Femur (tissue), 1 donor: Measurements from ENCODE around the gene SLC3A2.

Experiments
- DNase-seq: peaks from one replicate; pipeline ENCODE4 v3.0.0-alpha.2; 2017

Gene SLC3A2

DNA sequence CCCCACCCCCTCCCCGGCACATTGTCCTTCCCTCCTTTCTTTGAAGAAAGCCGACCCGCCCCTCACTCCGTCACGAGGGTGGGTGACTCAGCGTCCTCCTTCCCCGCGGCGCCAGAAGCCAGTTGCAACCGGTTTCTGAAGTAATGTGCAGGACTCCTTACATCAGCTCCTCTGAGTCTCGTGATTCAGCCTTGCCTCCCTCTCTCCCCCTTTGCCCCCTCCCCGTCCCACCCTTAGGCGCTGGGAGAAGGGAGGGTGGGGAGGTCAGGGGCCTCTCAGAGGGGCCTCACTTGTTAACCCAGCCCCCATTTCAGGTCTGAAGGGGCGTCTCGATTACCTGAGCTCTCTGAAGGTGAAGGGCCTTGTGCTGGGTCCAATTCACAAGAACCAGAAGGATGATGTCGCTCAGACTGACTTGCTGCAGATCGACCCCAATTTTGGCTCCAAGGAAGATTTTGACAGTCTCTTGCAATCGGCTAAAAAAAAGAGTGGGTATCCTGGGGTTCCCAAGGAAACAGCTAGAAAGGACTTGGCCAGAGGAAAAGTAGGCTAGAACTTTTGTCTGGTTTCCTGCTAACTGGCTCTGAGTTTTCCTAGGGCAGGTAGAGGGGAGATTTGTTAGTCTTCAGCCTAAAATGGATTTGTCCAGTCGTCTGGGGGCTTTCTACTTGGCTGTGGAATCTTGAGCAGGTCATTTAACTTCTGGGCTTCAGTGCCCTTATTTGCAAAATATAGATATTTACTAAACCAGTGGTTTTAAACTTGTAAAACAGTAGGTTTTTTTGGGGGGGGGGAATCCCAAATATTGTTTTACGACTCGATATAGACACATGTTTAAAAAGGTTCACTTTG is 1.1 kb downstream of the SLC3A2 start:
- DNase-seq: peak; percentile 97

DNA sequence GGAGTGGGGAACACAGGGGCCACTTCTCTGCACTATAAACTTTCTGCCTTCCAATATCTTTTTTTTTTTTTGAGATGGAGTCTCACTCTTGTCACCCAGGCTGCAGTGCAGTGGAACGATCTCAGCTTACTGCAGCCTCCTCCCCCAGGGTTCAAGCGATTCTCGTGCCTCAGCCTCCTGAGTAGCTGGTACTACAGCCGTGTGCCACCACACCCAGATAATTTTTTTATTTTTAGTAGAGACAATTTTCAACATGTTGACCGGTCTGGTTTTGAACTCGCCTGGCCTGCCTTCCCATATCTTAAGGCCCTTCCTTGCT is 1.7 kb downstream of the SLC3A2 start:
- no peak for DNase-seq

DNA sequence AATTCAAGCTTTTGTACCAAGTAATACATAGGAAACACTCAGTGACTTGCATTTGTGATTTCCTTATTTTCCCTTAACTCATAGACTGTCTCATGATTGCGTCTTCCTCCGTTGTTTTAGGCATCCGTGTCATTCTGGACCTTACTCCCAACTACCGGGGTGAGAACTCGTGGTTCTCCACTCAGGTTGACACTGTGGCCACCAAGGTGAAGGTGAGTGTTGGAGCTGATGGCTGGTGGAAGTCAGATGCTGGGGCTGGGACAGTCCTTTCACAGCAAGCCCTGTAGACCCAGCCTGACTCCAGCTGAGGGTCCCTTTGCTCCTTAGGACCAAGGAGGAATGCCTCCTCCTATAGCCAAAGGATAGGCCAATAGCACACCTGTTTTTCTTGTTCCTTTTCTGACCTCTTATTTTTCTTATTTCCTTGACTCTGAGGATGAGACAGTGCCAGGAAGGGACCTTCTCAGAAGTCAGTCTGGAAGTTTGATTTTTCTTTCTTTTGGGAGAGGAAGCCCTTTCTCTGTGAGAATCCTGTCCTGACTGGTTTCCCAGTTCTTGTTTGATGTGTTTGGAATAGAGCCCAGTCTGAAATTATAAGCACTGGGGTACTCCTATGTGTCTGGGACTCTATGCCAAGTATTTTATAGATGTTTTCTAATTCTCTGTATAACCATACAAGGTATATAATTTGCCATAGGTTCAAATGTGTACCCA is 2.2 kb downstream of the SLC3A2 start:
- DNase-seq: no peak

GRCh38 chr11:62883673-62884072 is 3.0 kb downstream of the SLC3A2 start:
- DNase-seq: no peak

GRCh38 chr11:62885137-62885750 is 4.5 kb downstream of the SLC3A2 start:
- no peak for DNase-seq

DNA sequence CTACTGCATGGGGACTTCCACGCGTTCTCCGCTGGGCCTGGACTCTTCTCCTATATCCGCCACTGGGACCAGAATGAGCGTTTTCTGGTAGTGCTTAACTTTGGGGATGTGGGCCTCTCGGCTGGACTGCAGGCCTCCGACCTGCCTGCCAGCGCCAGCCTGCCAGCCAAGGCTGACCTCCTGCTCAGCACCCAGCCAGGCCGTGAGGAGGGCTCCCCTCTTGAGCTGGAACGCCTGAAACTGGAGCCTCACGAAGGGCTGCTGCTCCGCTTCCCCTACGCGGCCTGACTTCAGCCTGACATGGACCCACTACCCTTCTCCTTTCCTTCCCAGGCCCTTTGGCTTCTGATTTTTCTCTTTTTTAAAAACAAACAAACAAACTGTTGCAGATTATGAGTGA is 7.7 kb downstream of the SLC3A2 start:
- DNase-seq: no peak

DNA sequence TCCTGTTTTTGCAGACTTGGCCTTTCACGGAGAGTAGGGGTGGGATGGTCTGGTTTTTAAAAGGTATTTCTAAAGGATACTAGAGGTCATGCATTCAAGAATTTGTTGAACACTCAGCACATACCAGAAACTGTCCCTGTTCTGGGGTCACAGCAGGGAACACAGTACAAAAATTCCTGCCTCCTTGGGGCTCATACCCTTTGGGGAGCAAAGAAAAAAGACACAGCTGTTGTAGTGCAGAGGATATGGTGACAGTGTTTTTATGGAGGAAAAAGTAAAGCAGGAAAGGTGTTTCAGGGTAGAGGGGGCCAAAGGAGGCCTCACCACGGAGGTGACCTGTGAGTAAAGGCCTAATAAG is 8.4 kb downstream of the SLC3A2 start:
- DNase-seq: no peak

GRCh38 chr11:62889484-62890437 is 9.1 kb downstream of the SLC3A2 start:
- no peak for DNase-seq

DNA sequence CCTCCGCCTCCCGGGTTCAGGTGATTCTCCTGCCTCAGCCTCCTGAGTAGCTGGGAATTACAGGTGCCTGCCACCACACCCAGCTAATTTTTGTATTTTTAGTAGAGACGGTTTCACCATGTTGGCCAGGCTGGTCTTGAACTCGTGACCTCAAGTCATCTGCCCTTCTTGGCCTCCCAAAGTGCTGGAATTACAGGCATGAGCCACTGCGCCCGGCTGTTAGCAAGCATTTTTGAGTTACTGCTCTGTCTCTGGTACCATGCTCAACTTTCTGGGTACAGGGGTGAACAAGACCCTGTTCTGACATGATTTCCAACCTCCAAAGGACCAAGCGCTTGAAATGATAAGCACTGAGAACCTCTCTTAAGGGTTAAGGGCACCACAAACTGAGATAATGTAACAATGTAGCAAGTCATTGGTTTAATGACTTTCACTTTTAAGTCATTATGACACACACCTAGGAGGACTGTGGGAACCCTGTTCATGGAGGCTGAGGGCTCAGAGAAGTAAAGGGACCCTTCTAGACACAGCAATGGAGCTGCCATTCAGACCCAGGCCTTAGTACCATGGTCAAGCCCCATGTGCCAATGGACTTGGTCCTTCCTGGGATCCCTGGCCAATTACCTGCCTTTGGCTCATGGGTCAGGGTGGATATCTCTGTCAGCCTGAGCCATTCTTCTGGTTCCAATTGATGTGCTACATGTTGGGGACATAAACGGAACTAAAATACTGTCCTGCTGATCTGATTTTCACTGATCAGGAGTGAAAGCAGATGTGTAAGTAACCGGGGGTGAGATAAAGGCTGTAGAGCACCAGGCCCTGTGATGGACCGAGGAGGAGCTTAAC is 11.6 kb downstream of the SLC3A2 start:
- DNase-seq: no peak

GRCh38 chr11:62895501-62895900 is 14.8 kb downstream of the SLC3A2 start:
- DNase-seq: no peak

GRCh38 chr11:62896049-62896448 is 15.4 kb downstream of the SLC3A2 start:
- DNase-seq: no peak

DNA sequence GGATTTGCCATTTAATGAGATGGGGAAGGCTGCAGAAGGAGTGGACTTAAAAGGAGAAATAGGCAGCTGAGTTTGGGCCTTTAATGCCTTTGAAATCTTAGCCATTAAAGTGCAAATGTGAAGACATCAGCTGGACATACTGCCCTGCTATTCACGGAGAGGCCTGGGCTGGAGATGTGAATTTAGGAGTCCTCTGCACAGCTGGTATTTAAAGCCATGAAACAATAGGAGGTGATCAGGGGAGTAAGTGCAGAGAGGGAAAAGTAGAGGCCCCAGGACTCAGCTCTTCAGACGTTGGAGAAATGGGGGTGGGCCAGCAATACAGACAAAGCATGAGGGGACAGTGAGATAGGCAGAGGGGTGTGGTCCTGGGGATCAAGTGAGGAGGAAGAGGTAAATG is 16.6 kb downstream of the SLC3A2 start:
- no peak for DNase-seq

GRCh38 chr11:62898027-62898426 is 17.3 kb downstream of the SLC3A2 start:
- DNase-seq: no peak

DNA sequence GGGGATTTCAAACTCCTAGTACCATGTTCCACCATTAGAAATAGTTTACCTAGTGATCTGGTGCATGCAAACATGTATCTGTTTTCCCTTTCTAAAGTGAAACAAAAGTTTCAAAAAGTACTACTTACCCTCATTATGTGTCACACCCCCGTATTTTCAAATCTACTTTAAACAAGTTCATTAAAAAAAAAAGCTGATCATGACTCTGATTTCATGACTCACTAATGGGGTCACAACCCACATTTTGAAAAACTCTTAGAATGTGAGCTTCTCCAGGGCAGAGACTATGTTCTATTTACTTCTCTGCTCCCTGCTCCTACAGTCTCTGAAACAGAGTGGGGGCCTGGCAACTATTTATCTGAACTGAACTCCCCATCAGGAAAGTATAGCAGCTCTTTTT is 22.2 kb downstream of the SLC3A2 start:
- no peak for DNase-seq

GRCh38 chr11:62905296-62905695 is 24.6 kb downstream of the SLC3A2 start:
- no peak for DNase-seq

DNA sequence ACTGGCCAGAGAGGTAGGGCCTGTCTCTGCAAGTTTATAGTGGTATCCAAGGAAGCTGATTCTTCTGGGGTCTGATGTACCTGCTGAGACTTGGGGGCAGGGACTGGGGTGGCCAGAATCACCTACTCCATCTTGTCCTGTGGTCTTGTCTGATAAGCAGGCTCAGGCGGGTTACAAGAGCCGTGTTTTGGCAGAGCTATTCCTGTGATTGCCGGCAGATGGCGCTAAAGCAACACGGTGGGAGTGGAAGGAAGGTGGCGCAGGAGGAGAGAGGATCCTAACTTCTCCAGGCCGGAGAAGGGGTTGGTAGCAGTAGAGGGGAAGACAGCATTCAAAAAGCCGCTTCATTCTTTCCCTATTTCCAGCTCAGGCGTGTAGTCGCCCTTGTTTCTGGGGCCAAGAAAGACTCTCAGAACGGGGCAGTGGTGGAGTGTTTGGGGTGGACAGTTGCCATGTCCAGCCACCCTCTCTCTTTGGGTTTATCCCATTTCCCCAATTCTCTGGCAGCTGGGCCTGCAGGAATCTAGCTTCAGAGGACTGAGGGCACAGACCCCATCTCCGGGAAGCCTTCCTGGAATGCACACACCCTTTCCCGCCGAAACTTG is 25.3 kb downstream of the SLC3A2 start:
- peak; percentile 90 for DNase-seq

- no peak for DNase-seq
Measured at GRCh38 chr11:62908468-62909072, 27.9 kb downstream of the SLC3A2 start.

GRCh38 chr11:62909107-62909894 is 28.6 kb downstream of the SLC3A2 start:
- peak; percentile 80 for DNase-seq

DNA sequence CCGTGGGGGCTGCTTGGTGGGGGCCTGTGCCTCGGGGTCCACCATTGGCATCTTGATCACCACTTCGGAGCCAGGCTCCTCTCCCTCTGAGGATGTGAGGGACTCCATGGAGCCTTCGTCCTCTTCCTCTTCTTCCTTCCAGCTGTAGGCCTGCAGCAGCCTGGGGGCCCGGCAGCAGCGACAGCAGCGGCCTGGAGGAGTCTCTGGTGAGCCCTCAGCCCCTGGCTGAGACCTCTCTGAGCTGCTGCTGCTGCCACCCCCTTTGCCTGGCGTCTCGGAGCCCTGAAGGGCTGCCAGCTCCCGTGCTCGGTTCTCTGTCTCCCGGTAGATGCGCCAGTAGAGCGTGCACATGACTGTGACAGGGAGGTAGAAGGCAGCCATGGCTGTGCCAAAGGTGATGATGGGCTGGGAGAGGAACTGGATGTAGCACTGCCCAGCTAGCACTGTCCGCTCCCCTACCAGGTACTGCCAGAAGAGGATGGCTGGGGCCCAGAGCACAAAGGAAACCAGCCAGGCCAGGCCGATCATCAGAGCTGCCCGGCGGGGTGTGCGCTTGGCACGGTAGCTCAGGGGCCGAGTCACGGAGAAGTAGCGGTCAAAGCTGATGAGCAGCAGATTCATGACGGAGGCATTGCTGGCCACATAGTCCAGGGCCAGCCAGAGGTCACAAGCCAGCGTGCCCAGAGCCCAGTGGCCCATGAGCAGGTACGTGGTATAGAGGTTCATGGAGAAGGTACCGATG is 29.6 kb downstream of the SLC3A2 start:
- no peak for DNase-seq
